ENCODE data around the gene H2BK1.
A peak's percentile ranks its signal among the peaks of the same experiment; 100 is the strongest.

H2BK1 gene

DNA sequence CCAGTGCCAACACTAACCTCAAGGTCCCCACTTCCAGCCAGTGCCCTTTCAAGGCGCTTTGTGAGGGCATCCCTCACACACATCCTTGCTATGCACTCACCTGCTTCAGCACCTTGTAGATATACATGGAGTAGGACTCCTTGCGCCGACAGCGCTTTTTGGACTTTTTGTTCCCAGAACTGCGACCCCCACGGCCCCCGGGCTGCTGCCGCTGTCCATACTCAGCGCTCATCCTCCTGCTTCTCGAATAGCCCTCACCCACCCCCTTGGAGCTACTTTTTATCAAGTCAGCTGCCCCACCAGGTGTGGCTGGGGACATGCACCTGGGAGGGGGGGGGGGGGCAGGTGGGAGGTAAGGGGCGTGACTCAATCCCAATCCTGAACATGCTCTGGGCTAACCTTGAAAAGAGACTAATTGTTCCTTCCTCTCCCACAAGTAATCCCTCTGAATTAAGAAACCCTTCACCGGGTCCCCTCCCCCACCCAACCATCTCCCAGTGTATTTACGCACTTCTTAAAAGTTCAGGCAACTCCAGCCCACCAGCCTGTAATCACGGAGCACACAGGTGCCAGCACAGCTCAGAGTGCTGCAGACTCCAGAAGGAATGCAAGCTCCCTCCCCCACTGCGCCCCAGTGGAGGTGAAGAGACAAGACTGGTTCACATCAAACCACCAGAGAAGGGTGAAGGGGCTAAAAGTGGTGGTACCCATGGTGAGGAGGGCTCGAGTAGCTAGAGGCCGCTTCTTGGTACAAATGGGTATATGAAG lies at the start of gene H2BK1:
H2BK1 (minus strand) TSS at position 402 of the 768 bp plus-strand sequence; CDS start at position 232, 170 bp downstream.
- no peak for DNase-seq

GRCh38 chr7:151257990-151258389 lies 47.7 kb upstream of the H2BK1 start:
- no peak for DNase-seq

DNA sequence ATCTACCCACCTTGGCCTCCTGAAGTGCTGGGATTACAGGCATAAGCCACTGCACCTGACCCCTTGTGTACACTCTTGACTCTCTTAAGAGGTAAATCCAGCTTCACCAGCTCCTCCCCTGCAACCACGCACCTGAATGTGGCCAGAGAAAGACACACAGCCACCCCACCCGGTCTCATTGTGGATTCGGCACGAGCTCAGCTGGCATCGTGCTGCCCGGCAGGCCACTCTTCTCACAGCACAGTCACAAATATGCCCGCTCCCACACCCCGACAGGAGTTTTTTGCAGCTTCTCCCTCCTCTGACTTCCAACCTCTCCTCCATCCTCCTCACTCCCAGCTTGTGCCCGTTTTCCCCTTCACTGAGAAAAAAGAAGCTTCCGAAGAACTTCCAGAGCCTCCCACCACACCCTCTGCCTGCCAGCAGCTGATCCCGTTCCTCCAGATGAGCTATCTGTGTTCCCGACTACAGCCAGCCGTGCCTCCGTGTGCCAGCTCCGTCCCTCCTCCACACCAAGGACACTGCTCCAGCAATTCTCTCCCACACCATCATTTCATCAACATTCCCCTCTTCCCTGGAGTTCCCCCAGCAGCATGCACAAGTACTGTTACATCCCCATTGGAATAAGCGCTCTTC lies 46.2 kb upstream of the H2BK1 start:
- no peak for DNase-seq

- no peak for DNase-seq
Measured at GRCh38 chr7:151255390-151255789, 45.1 kb upstream of the H2BK1 start.

GRCh38 chr7:151254851-151255250 lies 44.6 kb upstream of the H2BK1 start:
- no peak for DNase-seq

- no peak for DNase-seq
Measured at GRCh38 chr7:151254316-151254715, 44.0 kb upstream of the H2BK1 start.

DNA sequence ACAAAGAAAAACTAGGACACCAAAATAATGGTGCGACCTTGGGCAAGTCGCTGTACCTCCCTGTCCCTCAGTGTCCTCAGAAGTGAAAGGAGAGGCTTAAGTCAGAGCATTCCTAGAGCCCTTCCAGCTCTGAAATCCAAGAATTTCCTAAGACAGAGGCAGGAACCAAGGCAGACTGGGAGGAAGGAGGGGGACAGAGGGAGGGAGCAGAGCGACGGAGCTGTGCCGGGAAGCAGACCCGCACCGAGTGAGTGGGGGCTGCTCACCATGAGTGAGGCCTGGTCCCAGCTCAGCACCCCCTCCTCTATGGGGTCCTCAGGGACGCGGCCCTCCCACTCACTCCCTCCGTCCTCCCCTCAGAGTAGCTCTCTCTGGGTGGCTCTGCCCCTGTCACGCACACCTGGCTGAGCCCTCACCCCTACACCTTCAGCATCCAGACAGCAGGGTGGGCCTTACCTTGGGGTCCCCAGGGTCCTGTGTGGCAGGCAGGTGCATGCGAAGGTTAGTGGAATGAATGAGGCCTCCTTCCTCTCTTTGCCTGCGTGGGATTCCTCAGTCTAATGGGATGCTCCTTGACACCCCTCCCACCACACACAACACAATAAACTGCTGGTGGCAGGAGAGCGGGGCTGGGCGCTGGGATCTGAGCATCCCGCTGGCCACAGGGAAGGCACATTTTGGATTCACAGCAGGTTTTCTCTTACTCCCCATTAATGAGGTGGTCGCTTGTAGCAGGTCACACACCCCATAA lies 42.8 kb upstream of the H2BK1 start:
- no peak for DNase-seq

- no peak for DNase-seq
Measured at GRCh38 chr7:151252561-151252835, 42.2 kb upstream of the H2BK1 start.

GRCh38 chr7:151251689-151252560 lies 41.6 kb upstream of the H2BK1 start:
- DNase-seq, result peak; percentile 15

DNA sequence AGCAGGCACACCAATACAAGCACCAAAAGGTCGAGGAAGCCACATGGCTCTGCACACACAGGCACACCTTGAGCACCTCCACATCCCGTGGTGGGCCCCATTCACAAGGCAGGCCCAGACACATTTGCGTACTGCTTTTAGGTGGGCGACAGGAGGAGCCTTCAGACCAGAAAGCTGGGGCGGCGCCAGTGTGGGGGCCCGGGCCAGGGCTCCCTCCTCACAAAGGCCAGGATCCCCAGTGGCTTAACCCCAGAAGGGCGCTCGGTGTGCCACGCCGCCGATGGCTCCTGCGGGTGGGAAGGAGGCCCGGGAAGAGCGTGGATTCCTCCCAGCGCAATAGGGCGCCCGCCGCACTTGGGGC lies 41.0 kb upstream of the H2BK1 start:
- DNase-seq, result no peak

- no peak for DNase-seq
Measured at GRCh38 chr7:151250181-151251132, 40.2 kb upstream of the H2BK1 start.

DNA sequence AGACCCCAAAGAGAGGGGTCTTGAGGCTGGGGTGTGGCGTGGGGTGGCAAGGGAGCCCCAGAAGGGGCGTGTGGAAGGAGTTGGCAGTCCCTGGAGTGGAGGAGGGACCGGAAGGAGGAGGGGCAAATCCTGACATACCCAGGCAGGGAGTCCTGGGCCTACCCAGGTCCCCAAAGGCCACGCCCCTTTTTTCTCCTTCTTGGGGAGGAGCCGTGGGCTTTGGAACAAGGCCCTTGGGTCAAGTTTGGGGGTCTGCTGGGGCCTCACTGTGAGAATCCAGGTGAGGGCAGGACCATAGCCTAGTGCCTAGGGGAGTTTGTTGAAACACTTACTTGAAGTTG lies 39.4 kb upstream of the H2BK1 start:
- peak; percentile 62 for DNase-seq

DNA sequence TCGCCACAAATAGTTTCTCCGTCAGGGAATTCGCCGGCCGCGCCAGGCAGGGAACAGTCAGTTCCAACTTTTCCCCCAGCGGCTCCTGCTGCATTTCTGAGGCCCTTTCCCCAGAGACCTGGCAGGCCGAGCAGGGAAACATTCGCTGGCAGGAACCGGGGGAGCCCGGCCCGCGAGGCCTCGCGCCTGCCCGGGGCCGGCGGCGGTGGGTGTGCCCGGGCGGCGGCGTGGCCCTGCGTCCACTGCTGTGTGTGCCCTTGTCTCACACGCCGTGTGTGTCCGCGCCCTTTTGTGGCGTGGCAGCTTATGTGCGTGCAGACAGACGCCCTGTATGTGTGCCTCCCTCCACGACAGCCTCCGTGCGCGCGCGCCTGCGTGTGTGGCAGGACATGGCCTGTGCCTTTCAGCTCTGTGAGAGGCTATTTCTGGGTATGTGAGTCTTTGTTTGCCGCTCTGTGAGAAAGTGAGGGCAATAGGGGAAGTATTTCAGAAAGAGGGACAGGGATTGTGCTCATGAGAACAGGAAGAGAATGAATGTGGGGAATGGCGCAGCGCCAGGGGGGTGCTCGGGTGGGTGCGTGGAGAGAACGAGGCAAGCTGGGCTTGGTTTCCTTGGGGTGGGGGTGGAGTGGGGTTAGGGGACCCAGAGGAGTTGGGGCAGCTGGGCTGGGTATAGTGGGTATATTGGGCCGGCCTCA lies 38.9 kb upstream of the H2BK1 start:
- DNase-seq, result no peak

GRCh38 chr7:151248346-151249033 lies 38.2 kb upstream of the H2BK1 start, which contains the start of gene SMARCD3:
Gene SMARCD3 (minus strand): TSS chr7:151248694. CDS start chr7:151248562, 132 bp downstream.
- DNase-seq, result no peak

DNA sequence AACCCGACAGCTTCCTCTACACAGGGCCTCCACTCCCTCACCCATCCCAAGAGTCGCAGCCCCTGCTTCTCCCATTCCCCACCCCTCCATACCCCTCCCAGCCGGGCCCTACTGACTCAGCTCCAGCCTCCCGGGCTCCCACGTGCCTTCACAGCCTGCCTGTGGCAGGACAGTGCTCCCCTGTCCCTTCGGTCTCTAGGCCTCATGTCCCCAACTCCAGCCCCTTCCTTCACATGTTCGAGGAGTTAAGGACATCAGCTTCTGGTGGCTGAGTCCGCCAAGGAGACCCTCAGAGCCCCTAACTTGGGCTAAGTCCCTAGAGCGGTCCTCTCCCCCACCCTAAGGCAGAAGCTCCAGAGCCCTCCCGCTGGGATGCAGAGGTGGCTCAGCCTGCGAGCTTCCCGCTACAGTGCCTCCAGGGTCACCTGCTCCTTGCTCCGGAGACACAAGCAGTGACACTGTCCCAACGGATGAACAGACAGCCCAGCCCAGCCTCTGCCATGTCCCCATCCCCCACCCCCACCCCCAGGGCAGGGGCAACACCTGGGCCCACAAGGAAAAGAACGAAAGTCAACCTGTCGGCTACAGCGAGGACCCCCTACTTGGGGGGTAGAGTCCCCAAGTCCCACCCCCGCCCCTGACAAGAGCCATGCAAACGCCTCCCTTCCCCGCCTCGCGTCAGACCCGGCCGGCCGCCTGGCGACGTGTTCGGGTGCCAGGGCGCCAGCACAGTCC lies 37.5 kb upstream of the H2BK1 start:
- DNase-seq, result no peak

GRCh38 chr7:151246851-151247580 lies 36.7 kb upstream of the H2BK1 start:
- DNase-seq, result no peak

- no peak for DNase-seq
Measured at GRCh38 chr7:151246102-151246850, 36.0 kb upstream of the H2BK1 start.

- DNase-seq, result no peak
Measured at GRCh38 chr7:151245360-151246101, 35.2 kb upstream of the H2BK1 start.

All from NCI-H1048 (cell line).